ENCODE measurements around the gene CYREN. TPM values are rescaled to one million over a fixed set of nuclear protein-coding genes. Genes with fewer than 3 reads are reported as not detected.
"Not testable (repeated sequence)": the region's sequence is repeated elsewhere in the genome, so short reads cannot be mapped to it uniquely, and the experiment has no call there.

Gene CYREN
- polyA plus RNA-seq, 4 donors: 50.6 to 72.2 (median 61.0) TPM

GRCh38 chr7:135160858-135161653, 9.5 kb downstream of the CYREN start:
- no peak for DNase-seq (ENCODE audit: low read depth in 4 of 4, low spot score in 3 of 4)

GRCh38 chr7:135160098-135160857, 10.2 kb downstream of the CYREN start:
- DNase-seq (ENCODE audit: low read depth in 4 of 4, low spot score in 3 of 4): no peak

- no peak for DNase-seq (ENCODE audit: low read depth in 4 of 4, low spot score in 3 of 4)
Observed at GRCh38 chr7:135159359-135160085, 11.0 kb downstream of the CYREN start.

GRCh38 chr7:135158874-135159273, 11.6 kb downstream of the CYREN start:
- DNase-seq (ENCODE audit: low read depth in 4 of 4, low spot score in 3 of 4): no peak

GRCh38 chr7:135158141-135158655, 12.3 kb downstream of the CYREN start:
- no peak for DNase-seq (ENCODE audit: low read depth in 4 of 4, low spot score in 3 of 4)

- no peak for DNase-seq (ENCODE audit: low read depth in 4 of 4, low spot score in 3 of 4)
Observed at GRCh38 chr7:135156290-135156689, 14.2 kb downstream of the CYREN start.

GRCh38 chr7:135154734-135155133, 15.8 kb downstream of the CYREN start:
- DNase-seq (ENCODE audit: low read depth in 4 of 4, low spot score in 3 of 4): no peak

- no peak for DNase-seq (ENCODE audit: low read depth in 4 of 4, low spot score in 3 of 4)
Observed at GRCh38 chr7:135152442-135152841, 18.1 kb downstream of the CYREN start.

- DNase-seq (ENCODE audit: low read depth in 4 of 4, low spot score in 3 of 4): no peak
Observed at GRCh38 chr7:135151533-135151932, 19.0 kb downstream of the CYREN start.

GRCh38 chr7:135151132-135151531, 19.4 kb downstream of the CYREN start:
- DNase-seq (ENCODE audit: low read depth in 4 of 4, low spot score in 3 of 4): no peak

GRCh38 chr7:135150072-135150782, 20.3 kb downstream of the CYREN start:
- DNase-seq (ENCODE audit: low read depth in 4 of 4, low spot score in 3 of 4): no peak

- DNase-seq (ENCODE audit: low read depth in 4 of 4, low spot score in 3 of 4): no peak
Observed at GRCh38 chr7:135147899-135148721, 22.4 kb downstream of the CYREN start, which contains the start of gene TMEM140. Gene TMEM140 (plus strand): TSS chr7:135148072. CDS start chr7:135164442, 16,370 bp downstream.

- no peak for DNase-seq (ENCODE audit: low read depth in 4 of 4, low spot score in 3 of 4)
Observed at GRCh38 chr7:135147341-135147898, 23.1 kb downstream of the CYREN start.

- no peak for DNase-seq (ENCODE audit: low read depth in 4 of 4, low spot score in 3 of 4)
Observed at GRCh38 chr7:135143885-135144668, 26.4 kb downstream of the CYREN start.

- no peak for DNase-seq (ENCODE audit: low read depth in 4 of 4, low spot score in 3 of 4)
Observed at GRCh38 chr7:135129579-135129978, 40.9 kb downstream of the CYREN start.

GRCh38 chr7:135128931-135129330, 41.6 kb downstream of the CYREN start:
- no peak for DNase-seq (ENCODE audit: low read depth in 4 of 4, low spot score in 3 of 4)

- DNase-seq (ENCODE audit: low read depth in 4 of 4, low spot score in 3 of 4): not testable (repeated sequence)
Observed at GRCh38 chr7:135124631-135125030, 45.9 kb downstream of the CYREN start.

GRCh38 chr7:135121868-135122267, 48.6 kb downstream of the CYREN start:
- DNase-seq (ENCODE audit: low read depth in 4 of 4, low spot score in 3 of 4): no peak
